ENCODE results near the gene KCTD3.

The KCTD3 gene

GRCh38 chr1:215606036-215606435 is 38.9 kb downstream of the KCTD3 start:
- DNase-seq (ENCODE audit: low read depth in 2 of 2): no peak

GRCh38 chr1:215606564-215607168 is 39.6 kb downstream of the KCTD3 start:
- DNase-seq (ENCODE audit: low read depth in 2 of 2): no peak

GRCh38 chr1:215607412-215607811 is 40.3 kb downstream of the KCTD3 start:
- no peak for DNase-seq (ENCODE audit: low read depth in 2 of 2)

GRCh38 chr1:215608646-215609045 is 41.5 kb downstream of the KCTD3 start:
- no peak for DNase-seq (ENCODE audit: low read depth in 2 of 2)

GRCh38 chr1:215612391-215612790 is 45.3 kb downstream of the KCTD3 start:
- no peak for DNase-seq (ENCODE audit: low read depth in 2 of 2)

GRCh38 chr1:215617979-215618378 is 50.9 kb downstream of the KCTD3 start:
- DNase-seq (ENCODE audit: low read depth in 2 of 2): no peak

GRCh38 chr1:215623162-215623561 is 56.1 kb downstream of the KCTD3 start:
- no peak for DNase-seq (ENCODE audit: low read depth in 2 of 2)

- DNase-seq (ENCODE audit: low read depth in 2 of 2): no peak
Observed at GRCh38 chr1:215625949-215626348, 58.8 kb downstream of the KCTD3 start.

- DNase-seq (ENCODE audit: low read depth in 2 of 2): no peak
Observed at GRCh38 chr1:215631040-215631439, 63.9 kb downstream of the KCTD3 start.

- no peak for DNase-seq (ENCODE audit: low read depth in 2 of 2)
Observed at GRCh38 chr1:215631489-215631888, 64.4 kb downstream of the KCTD3 start.

- no peak for DNase-seq (ENCODE audit: low read depth in 2 of 2)
Observed at GRCh38 chr1:215635827-215636226, 68.7 kb downstream of the KCTD3 start.

- no peak for DNase-seq (ENCODE audit: low read depth in 2 of 2)
Observed at GRCh38 chr1:215636258-215636965, 69.3 kb downstream of the KCTD3 start.

GRCh38 chr1:215637041-215637573 is 70.0 kb downstream of the KCTD3 start:
- no peak for DNase-seq (ENCODE audit: low read depth in 2 of 2)

GRCh38 chr1:215640429-215641148 is 73.5 kb downstream of the KCTD3 start:
- DNase-seq (ENCODE audit: low read depth in 2 of 2): no peak

- DNase-seq (ENCODE audit: low read depth in 2 of 2): no peak
Observed at GRCh38 chr1:215643592-215644321, 76.7 kb downstream of the KCTD3 start.

- no peak for DNase-seq (ENCODE audit: low read depth in 2 of 2)
Observed at GRCh38 chr1:215645182-215645581, 78.1 kb downstream of the KCTD3 start.

GRCh38 chr1:215645861-215646260 is 78.8 kb downstream of the KCTD3 start:
- no peak for DNase-seq (ENCODE audit: low read depth in 2 of 2)

GRCh38 chr1:215647738-215648137 is 80.6 kb downstream of the KCTD3 start:
- DNase-seq (ENCODE audit: low read depth in 2 of 2): no peak

GRCh38 chr1:215648957-215649356 is 81.9 kb downstream of the KCTD3 start:
- DNase-seq (ENCODE audit: low read depth in 2 of 2): no peak

GRCh38 chr1:215650446-215651149 is 83.5 kb downstream of the KCTD3 start:
- no peak for DNase-seq (ENCODE audit: low read depth in 2 of 2)

GRCh38 chr1:215651867-215652266 is 84.8 kb downstream of the KCTD3 start:
- no peak for DNase-seq (ENCODE audit: low read depth in 2 of 2)
